HL-60 (cell line): Measurements from ENCODE around the gene PKP1.
A peak's percentile ranks its signal among the peaks of the same experiment; 100 is the strongest.

ENCODE experiments used
- DNase-seq, 2 experiments: peaks; one replicate each; pipeline ENCODE4 v3.0.0-alpha.2; 2010 to 2020; ENCODE audit warnings: low read depth in 1 of 2, low spot score in 1 of 2
- H3K27ac ChIP-seq: fragments of 250-450 bp; sonication (Bioruptor Pico); replicated peaks from 2 replicates; pipeline ENCODE4 v1.5.1; 2020; ENCODE audit warnings: mild to moderate bottlenecking, moderate library complexity
- H3K27me3 ChIP-seq: fragments of 250-450 bp; sonication (Bioruptor Pico); 2 replicates; pipeline ENCODE4 v1.5.1; 2021; ENCODE audit warnings: mild to moderate bottlenecking, moderate library complexity; ENCODE audit not compliant: insufficient read depth, poor library complexity, severe bottlenecking
- H3K4me3 ChIP-seq: replicated peaks from 2 replicates; pipeline ENCODE4 v1.5.1; 2011; ENCODE audit warnings: mild to moderate bottlenecking, control low read depth, low read length; ENCODE audit not compliant: insufficient read depth
- GABPA ChIP-seq: IDR thresholded peaks from 2 replicates; pipeline ENCODE4 v1.6.1; 2012; ENCODE audit warnings: low read depth
- POLR2AphosphoS5 ChIP-seq: IDR thresholded peaks from 2 replicates; pipeline ENCODE4 v1.6.1; 2012; ENCODE audit warnings: low read depth
- SPI1 ChIP-seq: IDR thresholded peaks from 2 replicates; pipeline ENCODE4 v1.6.1; 2012; ENCODE audit warnings: low read depth, mild to moderate bottlenecking, borderline replicate concordance
- TF ChIP-seq, protein P1 (sequence below): IDR thresholded peaks from one replicate; pipeline ENCODE4 v1.5.1; 2011; ENCODE audit warnings: low read length, control low read depth, inconsistent platforms; ENCODE audit not compliant: insufficient read depth
- TF ChIP-seq, protein P2 (sequence below): IDR thresholded peaks from 2 replicates; pipeline ENCODE4 v1.6.1; 2012; ENCODE audit warnings: low read depth; ENCODE audit not compliant: insufficient replicate concordance

The PKP1 gene

DNA sequence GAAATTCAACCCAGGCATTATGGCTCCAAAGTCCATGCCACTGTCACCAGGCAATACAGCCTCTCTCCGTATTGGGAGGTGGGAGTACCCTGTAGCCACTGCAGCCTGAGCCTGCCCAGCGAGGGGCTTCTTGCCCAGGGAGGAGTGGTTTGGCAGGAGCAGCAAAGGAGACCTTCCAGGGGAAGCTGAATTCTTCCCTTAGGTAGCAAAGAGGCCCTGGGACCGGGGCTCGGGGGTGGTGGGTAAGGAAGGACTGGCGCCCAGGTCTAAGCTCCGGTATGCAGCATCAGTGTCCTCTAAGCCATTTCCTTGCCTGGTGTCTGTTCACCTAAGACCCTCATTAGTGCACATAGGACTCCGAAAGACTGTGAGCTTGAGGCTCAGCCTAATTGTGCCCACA lies 77.2 kb downstream of the PKP1 start:
- no peak overlapping the region for H3K27ac ChIP-seq
- H3K4me3 ChIP-seq: no peak overlapping the region
- H3K27me3 ChIP-seq: no peaks in the 10 kb centered on the region
- TF ChIP-seq GABPA: no peak
- TF ChIP-seq, protein P1, sequence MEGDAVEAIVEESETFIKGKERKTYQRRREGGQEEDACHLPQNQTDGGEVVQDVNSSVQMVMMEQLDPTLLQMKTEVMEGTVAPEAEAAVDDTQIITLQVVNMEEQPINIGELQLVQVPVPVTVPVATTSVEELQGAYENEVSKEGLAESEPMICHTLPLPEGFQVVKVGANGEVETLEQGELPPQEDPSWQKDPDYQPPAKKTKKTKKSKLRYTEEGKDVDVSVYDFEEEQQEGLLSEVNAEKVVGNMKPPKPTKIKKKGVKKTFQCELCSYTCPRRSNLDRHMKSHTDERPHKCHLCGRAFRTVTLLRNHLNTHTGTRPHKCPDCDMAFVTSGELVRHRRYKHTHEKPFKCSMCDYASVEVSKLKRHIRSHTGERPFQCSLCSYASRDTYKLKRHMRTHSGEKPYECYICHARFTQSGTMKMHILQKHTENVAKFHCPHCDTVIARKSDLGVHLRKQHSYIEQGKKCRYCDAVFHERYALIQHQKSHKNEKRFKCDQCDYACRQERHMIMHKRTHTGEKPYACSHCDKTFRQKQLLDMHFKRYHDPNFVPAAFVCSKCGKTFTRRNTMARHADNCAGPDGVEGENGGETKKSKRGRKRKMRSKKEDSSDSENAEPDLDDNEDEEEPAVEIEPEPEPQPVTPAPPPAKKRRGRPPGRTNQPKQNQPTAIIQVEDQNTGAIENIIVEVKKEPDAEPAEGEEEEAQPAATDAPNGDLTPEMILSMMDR: no peak
- no peak for TF ChIP-seq SPI1
- TF ChIP-seq POLR2AphosphoS5: no peak
- TF ChIP-seq, protein P2, sequence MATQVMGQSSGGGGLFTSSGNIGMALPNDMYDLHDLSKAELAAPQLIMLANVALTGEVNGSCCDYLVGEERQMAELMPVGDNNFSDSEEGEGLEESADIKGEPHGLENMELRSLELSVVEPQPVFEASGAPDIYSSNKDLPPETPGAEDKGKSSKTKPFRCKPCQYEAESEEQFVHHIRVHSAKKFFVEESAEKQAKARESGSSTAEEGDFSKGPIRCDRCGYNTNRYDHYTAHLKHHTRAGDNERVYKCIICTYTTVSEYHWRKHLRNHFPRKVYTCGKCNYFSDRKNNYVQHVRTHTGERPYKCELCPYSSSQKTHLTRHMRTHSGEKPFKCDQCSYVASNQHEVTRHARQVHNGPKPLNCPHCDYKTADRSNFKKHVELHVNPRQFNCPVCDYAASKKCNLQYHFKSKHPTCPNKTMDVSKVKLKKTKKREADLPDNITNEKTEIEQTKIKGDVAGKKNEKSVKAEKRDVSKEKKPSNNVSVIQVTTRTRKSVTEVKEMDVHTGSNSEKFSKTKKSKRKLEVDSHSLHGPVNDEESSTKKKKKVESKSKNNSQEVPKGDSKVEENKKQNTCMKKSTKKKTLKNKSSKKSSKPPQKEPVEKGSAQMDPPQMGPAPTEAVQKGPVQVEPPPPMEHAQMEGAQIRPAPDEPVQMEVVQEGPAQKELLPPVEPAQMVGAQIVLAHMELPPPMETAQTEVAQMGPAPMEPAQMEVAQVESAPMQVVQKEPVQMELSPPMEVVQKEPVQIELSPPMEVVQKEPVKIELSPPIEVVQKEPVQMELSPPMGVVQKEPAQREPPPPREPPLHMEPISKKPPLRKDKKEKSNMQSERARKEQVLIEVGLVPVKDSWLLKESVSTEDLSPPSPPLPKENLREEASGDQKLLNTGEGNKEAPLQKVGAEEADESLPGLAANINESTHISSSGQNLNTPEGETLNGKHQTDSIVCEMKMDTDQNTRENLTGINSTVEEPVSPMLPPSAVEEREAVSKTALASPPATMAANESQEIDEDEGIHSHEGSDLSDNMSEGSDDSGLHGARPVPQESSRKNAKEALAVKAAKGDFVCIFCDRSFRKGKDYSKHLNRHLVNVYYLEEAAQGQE: no peak
- DNase-seq: no peak

DNA sequence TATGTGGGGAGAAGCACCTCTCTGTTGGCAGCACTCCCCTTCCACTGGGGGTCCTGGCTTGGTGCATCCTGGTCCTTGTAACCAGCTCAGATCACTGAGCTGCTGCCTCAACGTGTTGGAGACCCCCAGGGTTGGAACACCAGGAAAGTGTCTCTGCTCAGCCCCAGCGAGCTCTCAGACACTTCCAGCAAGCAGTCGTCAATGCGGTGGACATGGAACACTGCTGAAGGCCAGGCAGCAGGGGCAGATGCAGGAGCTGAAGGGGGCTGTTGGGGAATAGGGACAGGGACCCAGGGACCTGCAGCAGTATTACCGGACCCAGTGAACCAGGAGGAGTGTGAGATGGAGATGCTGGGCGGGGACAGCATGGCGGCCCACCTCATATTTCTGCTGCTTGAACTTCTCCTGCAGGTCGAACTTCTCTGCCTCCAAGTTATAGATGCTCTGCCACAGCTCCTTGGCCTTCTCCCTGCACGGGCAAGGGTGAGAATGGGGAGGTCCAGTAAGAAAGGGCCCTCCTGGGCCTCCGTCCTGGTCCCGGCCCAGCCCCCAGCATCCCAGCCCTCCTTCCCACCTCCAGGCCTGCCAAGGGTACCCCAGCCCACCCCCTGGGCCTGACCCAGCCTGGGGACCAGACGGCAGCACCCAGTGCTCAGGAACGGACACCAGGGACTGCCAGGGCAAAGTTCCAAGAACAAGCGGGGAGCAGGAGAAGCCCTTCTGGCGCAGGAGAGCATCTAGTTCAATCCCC lies 77.8 kb downstream of the PKP1 start:
- TF ChIP-seq SPI1 (no peak), POLR2AphosphoS5 (no peak), GABPA (no peak)

DNA sequence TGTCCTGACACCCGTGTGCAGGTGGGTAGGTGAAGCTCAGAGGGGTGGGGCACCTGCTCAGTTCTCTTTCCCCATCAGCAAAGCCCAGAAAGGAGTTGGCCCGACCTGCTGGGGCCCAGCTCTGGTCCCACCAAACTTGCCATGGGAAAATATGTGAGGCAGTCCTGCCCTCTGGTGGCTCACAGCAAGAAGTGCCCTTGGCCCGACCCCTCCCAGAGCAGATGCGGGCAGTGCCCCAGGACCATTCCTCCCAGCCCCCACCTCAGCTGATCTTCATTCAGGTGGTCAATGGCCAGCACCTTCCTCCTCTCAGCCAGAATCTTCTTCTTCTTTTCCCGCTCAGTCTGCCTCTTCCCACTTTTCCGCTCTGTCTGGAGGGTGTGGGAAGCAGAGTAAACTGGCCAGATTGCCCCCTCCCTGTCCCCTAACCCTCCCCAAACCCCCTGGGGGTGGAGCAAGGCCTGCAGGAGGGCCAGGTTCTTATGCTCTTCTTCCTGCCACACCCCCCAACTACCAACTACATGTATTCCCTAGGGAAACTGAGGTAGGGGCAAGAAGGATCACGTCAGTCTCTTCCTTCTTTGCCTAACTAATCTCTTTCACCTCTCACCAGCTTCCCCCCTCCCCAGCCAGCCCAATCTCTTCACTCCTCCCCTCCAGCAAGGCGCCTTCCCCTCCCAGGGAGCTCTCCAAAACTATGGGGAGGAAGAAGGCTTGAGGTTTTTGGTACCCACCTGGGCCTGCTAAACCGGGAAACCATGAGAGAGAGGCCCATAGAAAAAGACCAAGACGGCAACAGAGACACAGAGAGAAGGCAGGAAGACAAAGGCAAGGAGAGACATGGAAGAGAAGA lies 78.6 kb downstream of the PKP1 start:
- Histone ChIP-seq H3K27ac (no peak overlapping the region), H3K4me3 (no peak overlapping the region), H3K27me3 (no peaks in the 10 kb centered on the region)
- TF ChIP-seq, protein P1: peak; percentile 58
- no peak for TF ChIP-seq SPI1
- DNase-seq: peak; percentile 3 to 17

More for the DNA sequence above, 77.8 kb downstream of the PKP1 start:
- Histone ChIP-seq H3K27ac (no peak overlapping the region), H3K4me3 (no peak overlapping the region), H3K27me3 (no peaks in the 10 kb centered on the region)
- DNase-seq: no peak

DNA sequence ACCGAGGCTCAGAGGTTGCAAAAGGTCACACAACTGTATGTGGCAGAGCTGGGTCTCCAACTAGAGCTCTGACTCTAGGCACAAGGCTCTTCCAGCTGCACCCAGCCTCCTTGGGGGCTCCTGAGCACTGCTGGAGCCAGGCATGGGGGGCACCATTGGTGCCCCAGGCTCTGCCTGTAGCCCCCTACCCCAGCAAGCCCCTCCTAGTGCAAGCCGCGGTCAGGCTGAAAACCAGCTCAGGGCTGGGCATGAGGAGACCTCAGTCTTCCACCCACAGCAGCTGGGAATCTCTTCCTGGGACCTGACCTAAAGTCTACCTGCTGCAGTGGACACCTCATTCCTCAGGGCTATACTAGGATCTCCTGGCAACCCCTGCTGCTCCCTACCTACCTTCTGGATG lies 79.6 kb downstream of the PKP1 start:
- no peak for DNase-seq
- no peaks in the 10 kb centered on the region for H3K27me3 ChIP-seq
- TF ChIP-seq, protein P2: no peak
- TF ChIP-seq, protein P1: no peak
- TF ChIP-seq GABPA (no peak), SPI1 (no peak)

More for the DNA sequence above, 79.6 kb downstream of the PKP1 start:
- Histone ChIP-seq H3K4me3 (no peak overlapping the region), H3K27ac (no peak overlapping the region)
